ENCODE data around the gene DYNAP. TPM values are rescaled to one million over a fixed set of nuclear protein-coding genes. Genes with fewer than 3 reads are reported as not detected.

The DYNAP gene
- total RNA-seq, 2 experiments from 2014 or later = not detected

Other genes with a start within 250 kb of the DYNAP start
- gene STARD6, start 233.4 kb upstream of the DYNAP start, total RNA-seq = not detected
- gene C18orf54, start 233.3 kb upstream of the DYNAP start, total RNA-seq = 10 to 100 TPM; 10.2 to 11.5 TPM
- gene RAB27B, start 237.2 kb downstream of the DYNAP start, total RNA-seq = under 1 TPM in 1 of 2 experiments, not detected in 1; 0.52 TPM